Epidermal melanocyte (primary cell): Measurements from ENCODE around the gene EML1.

Source experiments
- DNase-seq: peaks from one replicate; pipeline ENCODE4 v3.0.0; 2011; ENCODE audit warnings: low spot score; ENCODE audit not compliant: insufficient read length

Gene EML1

DNA sequence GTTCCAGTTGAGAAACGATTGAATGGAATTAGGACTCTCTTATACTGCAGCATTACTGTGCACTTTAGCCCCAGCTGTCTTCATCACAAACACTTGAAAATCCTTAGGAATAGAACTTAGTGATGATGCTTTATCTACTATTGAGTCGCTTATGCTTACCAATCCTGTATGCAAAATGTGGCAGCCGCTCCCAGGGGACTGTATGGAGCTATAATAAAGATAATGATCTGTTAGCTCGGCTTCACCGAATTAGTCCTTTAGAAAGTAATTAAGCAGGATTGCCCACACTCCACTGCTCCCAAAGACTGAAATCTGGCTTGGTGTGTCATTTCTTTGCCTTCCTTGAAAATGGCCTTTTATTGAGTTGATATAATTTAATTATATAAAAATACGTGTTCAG is 10.6 kb downstream of the EML1 start:
- no peak for DNase-seq

DNA sequence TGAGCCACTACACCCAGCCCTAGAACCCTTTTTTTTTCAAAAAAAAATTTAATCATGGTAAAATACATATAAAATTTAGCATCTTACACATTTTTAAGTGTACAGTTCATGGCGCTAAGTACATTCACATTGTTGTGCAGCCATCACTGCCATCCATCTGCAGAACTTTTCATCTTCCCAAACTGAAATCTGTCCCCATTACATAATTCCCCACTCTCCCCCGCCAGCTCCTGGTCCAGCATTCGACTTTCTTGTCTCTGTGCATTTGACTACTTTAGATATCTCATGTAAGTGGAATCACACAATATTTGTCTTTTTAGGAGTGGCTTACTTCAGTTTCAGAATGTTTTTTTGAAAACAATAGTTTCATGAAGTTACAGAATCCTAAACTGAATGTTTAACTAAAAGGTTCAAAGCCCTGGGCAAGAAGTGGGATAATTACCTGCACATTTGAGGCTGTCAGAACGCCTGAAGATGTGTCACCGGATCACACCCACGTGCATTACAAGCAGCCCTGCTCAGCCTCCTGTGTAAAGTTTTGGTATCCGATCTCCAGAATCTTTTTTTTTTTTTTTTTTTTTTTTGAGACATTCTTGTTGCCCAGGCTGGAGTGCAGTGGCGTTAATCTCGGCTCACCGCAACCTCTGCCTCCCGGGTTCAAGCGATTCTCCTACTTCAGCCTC is 12.7 kb downstream of the EML1 start:
- DNase-seq, result no peak

DNA sequence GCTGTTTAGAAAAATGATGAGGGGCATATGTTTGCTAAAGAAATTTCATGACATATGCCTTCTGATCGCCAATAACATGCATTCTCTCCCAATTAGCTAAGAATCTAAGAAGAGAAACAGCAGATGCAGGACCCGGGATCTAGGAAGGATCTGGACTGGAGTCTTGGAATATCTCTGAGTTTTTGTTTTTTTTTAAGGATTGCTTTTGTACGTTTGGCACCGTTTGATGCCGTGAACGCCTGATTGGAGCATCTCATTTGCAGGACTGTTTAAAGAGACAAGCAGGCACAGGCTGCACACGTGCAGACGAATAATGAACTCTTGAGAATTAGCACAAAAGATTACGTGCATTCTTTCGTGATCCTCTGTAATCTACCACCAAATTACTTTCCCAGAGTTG is 13.6 kb downstream of the EML1 start:
- no peak for DNase-seq

DNA sequence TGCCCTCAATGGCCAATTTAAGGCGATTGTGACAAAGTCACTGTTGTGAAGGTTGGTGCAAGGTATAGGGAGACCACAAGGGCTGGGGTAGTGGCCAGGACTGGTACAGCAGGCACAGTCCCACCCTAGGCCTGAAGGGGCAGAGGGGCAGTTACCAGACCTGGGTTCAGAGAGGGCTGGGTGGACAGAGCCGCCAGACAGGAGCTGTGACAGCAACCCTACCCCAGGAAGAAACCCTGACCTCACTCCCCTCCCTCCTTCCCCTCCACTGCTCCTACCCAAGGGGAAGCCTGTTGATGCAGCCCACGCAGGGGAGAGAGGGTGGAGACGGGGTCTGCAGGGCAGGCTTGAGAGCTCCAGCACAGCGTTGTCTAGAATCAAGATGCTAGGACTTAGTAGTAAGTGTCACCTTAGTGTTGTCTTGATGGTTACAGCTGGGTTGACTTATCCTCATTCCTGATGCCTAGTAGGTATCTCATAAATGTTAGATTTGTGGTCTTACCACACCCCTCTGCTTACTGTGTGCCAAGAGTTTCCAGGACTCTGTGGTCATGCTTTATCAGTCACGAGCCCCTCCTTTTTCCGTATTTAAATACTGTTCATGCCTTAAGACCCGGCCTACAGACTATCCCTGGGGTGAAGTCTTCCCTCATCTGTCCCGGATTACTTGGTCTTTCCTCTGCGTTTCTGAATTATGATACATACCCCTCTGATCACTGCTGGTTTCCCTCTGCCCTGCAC is 14.4 kb downstream of the EML1 start:
- no peak for DNase-seq

DNA sequence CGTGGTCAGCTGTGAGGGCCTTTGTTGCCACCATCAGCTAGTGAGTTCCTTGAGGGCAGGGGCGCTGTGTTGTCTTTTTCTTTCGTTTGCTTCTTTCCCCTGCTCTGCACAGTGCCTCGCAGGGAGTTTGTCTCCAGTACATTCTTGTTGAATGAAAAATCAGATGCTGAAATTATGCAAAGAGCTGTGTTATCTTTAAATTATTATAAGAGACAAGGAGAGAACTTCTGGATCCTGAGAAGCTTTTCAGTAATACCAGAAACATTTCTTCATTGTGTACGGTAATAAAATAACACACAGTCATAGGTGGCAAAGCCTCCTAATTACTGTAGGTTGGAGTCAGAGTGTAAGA is 14.9 kb downstream of the EML1 start:
- DNase-seq, result no peak

DNA sequence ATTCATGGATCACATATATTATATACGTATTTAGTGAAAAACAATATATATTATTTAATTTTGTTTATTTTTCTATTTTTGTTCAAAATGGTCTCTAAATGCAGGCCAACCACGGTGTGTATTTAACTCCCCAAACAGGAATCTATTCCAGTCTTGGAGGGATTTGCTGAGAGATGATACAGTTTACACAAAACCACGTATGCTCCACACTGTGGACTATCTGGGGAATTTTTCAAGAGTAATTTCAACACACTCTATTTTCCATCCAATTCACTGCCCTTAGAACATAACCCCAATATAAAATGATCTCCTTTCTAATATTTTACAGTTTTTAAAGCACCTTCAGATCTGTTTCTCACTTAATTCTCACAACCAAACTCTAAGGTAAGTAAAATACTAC is 15.3 kb downstream of the EML1 start:
- no peak for DNase-seq

DNA sequence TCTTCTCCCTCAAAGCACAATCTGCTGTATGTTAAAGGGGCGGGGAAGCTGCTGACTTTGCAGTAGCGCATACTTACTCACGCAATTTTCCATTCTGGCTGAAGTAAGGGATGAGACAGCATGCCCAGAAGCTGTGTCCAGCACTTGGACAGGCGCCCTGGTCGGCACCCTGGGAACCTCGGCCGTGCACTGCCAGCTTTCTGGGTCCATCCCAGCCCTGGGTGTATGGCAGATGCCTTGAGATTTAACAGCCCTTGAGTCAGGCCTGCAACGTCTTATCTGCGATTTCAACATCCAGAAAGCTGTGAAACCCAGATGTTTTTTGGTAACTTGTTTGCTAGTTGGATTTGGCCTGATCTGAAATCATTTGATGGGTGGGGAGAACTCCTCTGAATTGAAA is 16.1 kb downstream of the EML1 start:
- no peak for DNase-seq

DNA sequence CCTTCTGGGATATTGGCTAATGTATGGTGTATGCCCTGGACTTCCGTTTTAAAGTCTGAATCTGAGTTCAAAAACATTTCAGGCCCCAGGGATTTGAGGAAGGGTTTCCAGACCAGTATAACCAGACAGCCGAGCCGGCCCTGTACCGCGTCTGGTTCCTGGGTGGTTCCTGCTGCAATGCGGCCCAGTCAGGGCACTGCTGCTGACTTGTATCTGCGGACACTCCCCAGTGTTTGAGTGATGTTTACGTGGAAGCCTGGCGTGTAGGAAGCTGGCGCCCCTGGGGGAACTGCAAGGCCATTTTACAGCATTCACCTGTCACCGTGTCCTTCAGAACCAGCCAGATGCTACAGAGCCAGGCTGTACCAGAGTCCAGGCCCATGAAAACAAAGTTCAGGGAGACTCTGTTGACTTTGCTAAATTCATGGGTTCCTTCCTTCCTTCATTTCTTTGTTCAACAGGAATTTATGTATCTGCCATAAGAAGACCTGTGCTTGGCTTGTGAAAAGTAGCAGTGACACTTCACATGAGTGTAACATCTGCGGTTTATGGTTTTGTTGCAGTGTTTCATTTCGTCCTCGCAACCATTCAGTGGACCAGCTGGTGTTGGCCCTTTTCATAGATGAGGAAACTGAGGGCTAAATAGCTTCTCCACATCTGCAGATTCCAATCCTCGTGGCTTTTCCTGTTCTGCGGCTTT is 16.8 kb downstream of the EML1 start:
- DNase-seq, result no peak

DNA sequence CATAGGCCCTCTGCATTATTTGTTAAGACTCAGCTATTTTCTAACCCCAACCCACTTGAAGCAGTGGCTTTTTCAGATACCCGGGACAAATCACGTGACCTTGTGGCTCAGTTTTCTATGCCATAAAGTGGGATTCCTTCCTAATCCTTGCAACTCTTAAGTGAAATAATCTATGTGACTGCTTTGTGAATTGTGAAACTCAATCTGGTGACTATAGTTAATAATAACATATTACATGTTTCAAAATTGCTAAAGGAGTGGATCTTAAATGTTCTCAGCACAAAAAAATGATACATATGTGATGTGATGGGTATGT is 17.3 kb downstream of the EML1 start:
- no peak for DNase-seq

DNA sequence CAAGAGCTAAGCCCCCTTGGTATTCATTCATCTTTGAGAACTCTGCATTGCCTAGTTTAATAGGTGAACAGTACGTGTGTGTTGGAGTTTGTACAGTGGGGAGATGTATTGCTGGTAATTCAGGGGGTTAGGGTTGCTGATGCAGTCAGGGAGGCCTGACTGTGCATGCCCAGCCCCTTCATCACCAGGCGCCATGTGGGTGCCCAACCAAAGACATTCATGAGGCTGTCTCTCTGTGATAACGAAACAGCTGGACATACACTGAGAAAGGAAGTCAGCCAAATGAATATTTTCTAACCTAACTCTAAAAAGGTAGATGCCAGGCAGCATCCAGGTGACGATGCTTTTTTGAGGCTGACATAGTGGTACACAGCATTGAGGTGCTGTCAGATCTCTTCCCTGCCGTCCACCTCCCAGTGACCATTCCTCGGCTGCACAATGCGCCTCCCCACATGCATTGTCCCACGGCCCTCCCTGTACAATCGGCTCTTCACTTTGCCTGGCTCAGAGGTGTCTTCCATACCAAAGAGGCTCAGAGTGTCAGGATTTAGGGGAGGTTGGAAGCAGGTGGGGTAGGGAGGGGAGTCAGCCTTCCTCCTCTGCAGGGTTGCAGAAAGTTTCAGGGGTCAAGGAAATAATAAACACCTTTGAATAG is 19.0 kb downstream of the EML1 start:
- no peak for DNase-seq

DNA sequence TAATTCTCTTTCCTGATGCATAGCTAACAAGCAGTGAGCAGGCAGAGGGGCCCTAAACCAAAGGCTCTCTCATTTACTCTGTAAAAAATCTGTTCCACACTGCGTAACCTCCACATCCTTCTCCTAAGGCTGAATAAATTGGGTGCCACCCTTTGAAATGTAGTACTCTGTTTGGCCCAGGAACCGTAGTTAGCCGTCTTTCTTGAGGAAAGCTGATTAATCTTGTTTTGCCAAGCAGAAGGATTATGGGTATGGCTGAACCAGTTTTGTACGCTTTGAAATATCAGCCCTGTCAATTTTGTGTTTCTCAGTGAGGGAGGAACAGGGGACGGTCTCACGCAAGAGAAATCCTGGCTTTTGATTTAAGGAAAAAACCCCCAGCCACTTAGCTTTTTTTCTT is 19.7 kb downstream of the EML1 start:
- no peak for DNase-seq

DNA sequence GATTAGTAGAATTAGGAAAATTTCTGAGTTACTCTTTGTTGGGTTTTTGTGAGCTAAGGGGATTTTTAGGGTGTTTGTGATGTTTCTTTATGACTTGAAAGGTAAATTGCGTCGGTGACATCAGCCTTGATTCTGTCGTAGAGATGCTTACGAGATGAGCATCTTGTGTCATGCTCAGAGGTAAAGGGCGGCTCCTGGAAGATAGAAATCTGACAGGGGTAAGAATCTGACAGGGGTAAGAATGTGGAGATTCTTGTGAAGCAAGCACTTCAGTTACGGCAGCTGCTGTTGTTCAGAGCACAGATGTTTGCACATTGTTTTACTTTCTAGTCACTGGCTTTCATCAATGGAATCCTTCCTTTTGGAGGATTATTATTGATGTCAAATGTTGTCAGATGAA is 22.5 kb downstream of the EML1 start:
- DNase-seq, result no peak

DNA sequence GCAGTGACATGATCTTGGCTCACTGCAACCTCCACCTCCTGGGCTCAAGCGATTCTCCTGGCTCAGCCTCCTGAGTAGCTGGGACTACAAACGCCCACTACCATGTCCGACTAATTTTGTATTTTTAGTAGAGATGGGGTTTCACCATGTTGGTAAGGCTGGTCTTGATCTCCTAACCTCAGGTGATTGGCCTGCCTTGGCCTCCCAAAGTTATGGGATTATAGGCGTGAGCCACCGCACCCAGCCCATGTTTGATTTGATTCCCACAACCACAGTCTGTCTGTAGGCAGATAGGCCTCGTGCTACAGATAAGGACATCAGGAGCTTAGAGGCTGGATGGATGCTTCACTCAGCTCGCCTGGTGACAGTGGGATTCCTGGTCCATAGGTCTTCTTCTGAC is 23.0 kb downstream of the EML1 start:
- no peak for DNase-seq

DNA sequence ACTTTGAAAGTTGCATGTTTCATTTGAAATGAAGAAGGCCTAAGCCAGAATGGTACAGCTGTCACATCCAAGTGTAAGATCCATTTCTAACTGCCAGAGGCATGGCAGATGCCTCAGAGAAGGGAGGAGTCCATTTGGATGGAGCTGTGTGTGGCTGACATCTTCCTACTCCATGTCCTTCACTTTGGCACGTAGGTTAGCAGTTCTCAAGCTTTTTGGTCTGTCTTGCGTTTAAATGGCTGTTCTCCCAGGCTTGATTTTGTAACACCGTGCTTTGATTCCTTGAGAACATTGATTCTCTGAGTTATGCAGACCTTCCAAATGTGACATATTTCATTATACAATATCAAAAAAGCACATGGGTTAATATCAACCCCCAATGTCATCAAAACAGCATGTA is 23.4 kb downstream of the EML1 start:
- no peak for DNase-seq

DNA sequence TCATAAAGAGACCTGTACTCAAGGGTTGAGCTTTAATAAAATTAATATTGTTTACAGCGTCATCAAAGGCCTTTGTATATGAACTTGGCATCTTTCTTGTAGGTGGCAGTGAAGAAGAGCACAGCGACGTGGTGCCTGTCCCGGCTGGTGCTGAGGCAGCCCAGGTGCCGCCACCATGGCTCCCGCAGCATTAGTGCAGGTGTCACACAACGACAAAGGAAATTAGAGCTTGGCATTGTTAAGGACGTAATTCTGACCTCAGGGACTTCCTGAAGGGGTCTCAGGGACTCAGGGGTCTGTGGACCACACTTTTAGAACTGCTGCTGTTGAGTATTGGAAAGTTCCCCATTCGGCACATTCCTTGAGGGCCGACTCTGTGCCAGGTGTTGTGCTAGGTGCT is 24.1 kb downstream of the EML1 start:
- no peak for DNase-seq

DNA sequence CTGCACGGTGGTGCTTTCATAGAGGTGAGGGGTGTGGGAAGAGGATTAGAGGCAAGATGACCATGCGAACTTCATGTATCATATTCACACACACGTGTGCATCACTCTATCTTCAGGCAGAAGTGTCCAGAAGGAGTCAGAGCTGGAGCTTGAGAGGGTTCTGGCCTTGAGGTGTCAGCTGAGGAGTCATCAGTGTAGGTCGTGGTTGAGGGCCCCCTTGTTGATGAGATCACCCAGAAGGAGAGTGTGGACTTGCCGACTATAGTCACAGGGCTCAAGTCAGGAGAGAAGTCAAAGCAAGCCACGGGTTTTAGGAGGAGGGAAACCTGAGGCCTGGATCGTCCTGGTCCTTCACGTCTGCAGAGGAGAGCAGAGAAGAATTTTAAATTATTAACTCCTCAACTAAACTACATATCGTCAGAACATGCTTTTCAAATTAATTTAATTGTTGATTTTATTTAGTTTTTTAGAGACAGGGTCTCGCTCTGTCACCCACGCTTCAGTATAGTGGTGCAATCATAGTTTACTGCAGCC is 25.4 kb downstream of the EML1 start:
- no peak for DNase-seq

DNA sequence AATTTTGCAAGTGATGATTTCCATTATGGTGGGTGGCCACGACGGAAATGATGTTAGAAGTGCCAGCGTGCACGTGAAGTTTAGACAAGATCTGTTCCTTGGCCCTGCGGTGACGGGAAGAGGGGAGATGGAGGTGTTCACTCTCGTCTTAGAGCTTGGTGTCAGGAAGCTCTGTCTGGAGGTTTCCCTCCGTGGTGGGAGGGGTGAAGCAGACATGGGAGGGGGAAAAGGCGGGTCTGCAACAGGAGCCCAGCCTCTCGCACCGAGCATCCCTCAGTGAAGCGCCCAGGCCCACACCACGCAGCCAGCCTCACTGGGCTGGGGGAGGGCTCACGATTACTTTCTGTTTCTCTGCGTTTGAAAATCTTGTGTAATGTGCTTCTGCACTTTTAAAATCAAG is 26.3 kb downstream of the EML1 start:
- DNase-seq, result no peak

DNA sequence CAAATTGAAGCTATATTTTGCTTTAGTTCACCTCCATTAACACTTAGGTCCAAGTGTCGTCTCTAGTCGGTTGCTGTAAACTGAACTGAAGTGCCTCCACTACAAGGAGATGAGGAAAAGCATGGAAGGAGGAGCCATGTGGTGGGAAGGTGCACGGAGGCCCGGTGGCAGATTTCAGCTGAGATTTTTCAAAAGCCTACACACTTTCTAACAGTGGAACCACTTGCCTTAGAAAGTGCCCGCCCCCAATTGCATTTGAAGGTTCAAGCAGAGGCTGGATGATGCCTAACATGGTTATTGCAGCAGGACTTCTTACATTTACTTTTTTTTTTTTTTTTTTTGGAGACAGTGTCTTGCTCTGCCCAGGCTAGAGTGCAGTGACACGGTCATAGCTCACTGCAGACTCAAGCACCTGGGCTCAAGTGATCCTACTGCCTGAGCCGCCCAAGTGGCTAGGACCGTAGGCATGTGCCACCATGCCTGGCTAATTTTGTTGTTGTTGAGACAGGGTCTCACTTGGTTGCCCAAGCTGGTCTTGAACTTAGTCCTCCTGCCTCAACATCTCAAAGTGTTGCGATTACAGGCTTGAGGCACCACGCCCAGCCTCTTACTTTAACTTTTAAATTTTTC is 27.6 kb downstream of the EML1 start:
- no peak for DNase-seq

DNA sequence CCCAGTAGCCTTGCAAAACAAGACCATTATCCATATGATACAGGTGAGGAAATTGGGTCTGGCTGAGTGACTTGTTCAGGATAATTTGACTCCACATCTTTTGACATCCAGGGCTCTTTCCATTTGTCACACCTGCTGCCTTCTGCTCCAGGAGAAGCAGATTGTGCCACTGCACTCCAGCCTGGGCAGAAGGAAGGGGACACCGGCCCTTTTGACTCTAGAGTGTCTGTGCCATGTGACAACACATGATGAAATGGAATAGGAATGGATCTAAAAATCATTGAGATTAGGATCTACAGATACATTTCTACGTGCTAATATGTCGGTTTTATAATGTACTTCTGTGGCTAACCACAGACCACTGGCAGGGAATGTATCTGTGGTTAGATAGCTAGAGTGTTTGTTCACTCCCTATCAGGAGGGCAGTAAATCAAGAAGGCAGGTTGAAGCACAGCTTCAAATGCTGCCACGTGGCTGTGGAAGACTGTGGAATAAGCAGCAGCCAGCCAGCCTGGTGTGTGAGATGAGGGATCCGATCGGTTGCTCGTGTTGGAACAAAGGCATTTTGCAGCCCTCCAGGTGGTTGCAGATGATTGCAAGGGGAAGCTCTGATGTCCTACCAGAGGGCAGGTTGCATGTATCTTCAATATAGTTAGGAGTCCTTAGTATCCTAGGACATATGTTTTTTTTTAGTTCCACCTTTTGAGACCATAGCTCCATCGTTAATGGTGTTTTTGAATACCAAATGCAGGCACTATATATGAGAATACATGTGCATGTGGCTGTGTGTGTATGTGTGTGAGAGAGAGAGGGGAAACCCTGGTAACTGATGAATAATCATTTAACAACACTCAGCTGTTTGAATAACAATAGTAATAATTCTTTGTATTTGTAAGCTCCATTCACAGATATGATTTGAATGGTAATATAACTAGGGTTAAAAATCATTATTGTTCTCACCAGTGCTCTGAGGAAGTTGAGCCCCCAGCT is 28.6 kb downstream of the EML1 start:
- DNase-seq, result no peak

DNA sequence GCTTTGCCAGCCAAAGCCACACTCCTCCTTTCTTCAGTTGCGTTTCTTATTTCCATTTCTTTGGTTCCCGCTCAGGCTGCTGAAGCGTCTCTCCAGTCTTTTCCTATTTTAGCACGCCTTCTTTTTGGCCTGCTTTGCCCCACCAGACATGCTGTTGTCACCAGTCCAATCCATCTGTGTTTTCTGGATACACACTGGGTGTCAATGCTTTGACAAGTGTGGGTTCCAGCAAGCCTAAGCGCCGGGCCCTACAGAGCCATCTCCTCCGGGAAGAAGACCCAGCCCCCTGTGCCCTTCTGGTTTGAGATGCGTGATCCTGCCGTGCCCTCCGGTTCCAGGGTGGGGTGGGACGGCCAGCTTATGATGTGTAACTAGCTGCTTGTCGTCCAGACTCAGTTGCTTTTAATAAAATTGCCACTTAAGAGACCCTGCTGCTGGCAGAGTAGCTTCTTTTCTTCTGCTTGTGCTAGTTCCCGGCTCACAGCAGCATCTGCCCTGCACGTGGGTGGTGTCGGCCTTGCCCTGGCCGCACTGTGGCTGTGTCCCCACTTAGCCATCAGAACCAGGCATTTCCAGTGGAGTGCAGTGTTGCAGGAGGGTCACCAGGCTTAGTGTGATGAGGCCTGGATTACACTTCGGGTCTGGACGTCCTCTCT is 29.7 kb downstream of the EML1 start:
- no peak for DNase-seq
